ENCODE data around the gene NCOR1.
A peak's percentile ranks its signal among the peaks of the same experiment; 100 is the strongest.
"Not testable (repeated sequence)": the region's sequence is repeated elsewhere in the genome, so short reads cannot be mapped to it uniquely, and the experiment has no call there.

The NCOR1 gene

GRCh38 chr17:16083223-16083622 lies 132.1 kb downstream of the NCOR1 start:
- DNase-seq = no peak

DNA sequence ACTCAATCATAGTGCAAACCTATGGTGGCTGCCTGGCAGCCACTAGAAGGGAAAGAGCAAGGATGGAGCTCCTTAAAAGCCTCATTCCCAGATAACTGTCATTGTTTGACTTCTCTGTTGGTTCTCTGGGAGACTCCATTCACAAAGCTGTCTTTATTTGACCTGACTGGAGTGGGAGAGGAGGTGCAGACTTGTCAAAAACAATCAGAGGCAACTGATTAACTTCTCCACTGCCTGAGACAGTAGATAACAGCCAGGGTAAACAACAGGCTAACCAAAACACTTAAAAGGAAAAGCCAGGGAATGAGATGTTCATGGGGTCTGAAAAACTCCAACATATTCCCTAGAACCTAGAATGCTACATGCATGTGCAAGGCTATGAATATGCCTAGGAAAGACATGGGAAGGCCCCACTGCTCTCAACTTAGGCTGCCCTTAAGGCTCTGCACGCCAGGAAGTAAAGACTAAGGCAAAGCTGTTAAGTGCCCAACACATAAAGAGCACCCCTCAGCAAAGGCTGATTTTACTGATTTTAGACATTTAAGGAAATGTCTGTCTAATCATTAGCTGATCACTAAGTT lies 133.7 kb downstream of the NCOR1 start:
- DNase-seq = no peak

GRCh38 chr17:16080366-16080765 lies 135.0 kb downstream of the NCOR1 start:
- no peak for DNase-seq

DNA sequence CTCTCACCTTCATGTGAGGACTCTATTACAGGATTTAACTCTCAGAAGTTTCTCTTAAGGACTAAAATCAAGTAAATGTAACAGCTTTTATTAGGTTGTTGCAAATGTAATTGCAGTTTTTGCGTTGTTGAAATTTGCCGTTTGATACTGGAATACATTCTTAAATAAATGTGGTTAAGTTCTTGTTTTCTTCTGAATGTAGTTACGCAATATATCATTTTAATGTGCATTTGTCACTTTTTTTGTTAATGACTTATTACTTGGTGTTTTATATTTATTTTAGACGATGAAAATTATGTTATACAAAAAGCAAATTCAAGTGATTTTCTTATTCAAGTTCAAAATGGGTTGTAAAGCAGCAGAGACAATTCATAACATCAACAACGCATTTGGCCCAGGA lies 139.4 kb downstream of the NCOR1 start:
- DNase-seq = no peak

DNA sequence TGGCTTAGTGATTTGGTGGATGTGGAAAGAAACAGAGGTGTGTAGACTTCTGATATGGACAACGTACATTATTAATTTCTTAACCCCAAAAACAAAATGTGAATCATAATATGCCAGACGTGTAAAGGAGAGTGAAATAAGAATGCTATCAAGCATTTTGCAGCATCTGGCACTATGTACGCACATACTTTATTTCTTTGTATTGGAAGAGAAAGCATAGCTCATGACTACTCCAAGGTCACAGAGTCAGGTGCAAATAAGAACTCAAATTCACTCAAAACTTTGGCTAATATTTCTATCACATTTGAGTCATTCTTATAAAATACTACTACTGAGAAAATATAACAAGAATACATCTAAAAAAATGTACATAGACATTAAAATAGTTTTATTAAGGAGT lies 140.9 kb downstream of the NCOR1 start:
- DNase-seq = no peak

- no peak for DNase-seq
These were observed 141.5 kb downstream of the NCOR1 start for GRCh38 chr17:16073845-16074244.

GRCh38 chr17:16072031-16072430 lies 143.3 kb downstream of the NCOR1 start:
- DNase-seq = no peak

- DNase-seq = no peak
These were observed 147.0 kb downstream of the NCOR1 start for GRCh38 chr17:16068323-16068722.

- no peak for DNase-seq
These were observed 149.2 kb downstream of the NCOR1 start for GRCh38 chr17:16066125-16066524.

GRCh38 chr17:16061631-16062030 lies 153.7 kb downstream of the NCOR1 start:
- DNase-seq = no peak

DNA sequence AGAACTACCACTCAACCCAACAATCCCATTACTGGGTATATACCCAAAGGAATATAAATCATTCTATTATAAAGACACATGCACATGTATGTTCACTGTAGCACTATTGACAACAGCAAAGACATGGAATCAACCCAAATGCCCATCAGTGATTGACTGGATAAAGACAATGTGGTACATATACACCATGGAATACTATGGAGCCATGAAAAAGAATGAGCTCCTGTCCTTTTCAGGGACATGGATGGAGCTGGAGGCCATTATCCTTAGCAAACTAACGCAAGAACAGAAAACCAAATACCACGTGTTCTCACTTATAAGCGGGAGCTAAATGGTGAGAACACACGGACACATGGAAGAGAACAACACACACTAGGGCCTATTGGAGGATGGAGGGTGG lies 160.2 kb downstream of the NCOR1 start:
- DNase-seq = not testable (repeated sequence)

GRCh38 chr17:16052486-16052885 lies 162.8 kb downstream of the NCOR1 start:
- DNase-seq = no peak

DNA sequence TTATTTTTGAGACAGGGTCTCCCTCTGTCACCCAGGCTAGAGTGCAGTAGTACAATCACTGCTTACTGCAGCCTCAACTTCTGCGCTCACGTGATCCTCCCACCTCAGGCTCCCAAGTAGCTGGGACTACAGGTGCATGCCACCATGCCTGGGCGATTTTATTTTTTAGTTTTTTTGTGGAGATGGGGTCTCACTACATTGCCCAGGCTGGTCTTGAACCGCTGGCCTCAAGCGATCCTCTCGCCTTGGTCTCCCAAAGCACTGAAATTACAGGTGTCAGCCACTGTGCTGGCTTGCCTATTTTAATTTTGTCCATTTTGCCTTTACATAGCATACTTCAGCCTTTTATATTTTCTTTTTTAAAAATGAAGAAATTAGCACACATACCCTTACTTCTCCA lies 164.5 kb downstream of the NCOR1 start:
- no peak for DNase-seq

- no peak for DNase-seq
These were observed 166.4 kb downstream of the NCOR1 start for GRCh38 chr17:16048811-16049449.

GRCh38 chr17:16046966-16047365 lies 168.4 kb downstream of the NCOR1 start:
- DNase-seq = no peak

- DNase-seq = no peak
These were observed 170.8 kb downstream of the NCOR1 start for GRCh38 chr17:16044487-16044886.

DNA sequence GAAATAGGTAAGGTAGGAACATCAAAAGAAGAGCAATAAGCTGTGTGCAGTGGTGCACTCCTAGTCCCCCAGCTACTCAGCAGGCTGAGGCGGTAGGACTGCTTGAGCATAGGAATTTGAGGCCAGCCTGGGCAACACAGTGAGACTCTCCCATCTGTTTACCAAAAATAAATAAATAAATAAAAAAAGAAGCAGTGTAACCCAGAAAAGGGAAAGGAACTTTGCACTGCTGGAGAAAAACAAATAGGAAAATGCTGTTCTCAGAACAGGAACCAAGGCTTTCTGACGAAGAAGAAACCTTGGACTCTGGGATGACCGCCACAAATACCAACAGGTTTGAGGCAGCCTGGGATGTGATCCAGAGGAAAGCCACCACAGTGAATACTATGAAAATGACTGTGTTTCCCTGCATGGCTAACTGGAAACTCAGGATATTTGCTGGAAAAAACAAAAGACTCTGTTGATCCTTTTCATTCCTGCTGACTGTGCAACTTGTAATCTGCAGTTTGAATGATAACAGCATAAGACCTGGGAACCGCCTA lies 174.6 kb downstream of the NCOR1 start:
- DNase-seq = no peak

GRCh38 chr17:16037636-16038035 lies 177.7 kb downstream of the NCOR1 start:
- no peak for DNase-seq

DNA sequence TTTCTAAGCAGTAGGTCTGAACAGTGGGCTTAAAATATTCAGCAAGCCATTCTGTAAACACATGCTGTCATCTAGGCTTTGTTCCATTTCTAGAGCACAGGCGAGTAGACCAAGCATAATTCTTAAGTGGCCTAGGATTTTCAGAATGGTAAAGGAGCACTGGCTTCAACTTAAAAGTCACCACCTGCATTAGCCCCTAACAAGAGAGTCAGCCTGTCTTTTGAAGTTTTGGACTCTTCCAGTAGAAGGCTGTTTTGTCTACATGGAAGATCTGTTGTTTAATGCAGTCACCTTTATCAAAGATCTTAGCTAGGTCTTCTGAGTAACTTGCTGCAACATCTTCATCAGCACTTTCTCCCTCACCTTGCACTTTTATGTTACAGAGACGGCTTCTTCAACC lies 179.1 kb downstream of the NCOR1 start:
- DNase-seq = no peak

DNA sequence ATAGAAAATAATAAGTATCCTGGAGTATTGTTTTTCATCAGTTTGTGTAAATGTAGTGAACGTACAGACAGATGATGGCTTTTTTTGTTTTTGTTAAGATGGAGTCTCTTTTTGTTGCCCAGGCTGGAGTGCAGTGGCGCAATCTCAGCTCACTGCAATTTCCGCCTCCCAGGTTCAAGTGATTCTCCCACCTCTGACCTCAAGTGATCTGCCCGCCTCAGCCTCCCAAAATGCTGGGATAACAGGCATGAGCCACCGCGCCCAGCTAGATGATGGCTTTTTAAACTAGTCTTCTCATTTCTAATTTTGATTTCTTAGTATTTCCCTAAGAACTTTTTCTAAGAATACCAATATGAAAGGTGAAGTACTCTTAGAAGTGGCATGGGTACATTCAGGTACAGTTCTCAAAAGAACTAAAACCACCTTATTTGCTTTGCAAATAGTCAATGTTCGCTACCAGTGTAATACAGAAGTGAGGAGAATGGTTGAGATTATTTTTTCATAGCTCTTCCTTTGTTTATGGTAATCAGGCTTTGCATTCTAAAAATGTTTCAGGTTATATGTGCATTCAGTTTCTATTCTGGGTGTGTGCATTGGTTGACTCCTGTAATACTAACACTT lies 181.5 kb downstream of the NCOR1 start:
- no peak for DNase-seq

DNA sequence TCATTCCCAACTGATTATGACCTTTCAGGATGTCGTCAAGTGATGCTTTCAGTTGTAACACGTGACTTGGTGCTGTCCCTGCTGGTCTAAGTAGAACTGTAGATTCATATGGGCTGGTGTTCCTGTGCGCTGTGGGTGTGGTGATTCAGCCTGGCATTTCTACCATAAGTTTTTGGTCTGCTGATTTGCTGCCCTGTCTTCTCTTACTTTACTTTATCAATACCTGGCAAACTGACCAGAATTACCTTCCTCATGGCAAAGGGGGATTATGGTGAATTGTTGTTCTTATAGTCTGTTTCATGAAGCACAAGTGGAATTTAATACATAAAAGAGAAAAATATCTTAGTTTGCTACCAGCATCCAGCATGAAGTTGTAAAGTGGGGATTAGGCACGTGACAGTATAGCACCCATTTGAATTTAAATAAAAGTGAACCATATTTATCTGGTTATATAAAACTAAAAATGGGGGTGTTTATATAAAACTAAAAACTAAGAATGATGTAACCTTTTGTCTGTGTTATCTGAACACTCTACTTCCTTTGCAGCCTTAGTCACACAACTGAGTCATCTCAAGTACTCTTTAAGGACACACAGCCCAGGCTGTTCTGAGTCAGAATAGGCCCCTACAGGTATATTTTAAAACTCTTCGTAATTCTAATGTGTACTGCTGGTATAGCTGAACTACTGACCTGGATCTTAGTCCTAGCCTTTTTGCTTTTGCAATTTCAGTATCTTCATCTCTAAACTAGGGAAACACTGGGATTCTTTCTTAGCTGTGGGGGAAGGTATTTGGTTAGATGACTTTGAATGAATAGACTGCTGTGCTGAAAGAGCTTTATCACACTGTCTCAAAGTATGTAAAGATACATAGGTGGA lies 187.4 kb downstream of the NCOR1 start:
- peak; percentile 33 for DNase-seq

DNA sequence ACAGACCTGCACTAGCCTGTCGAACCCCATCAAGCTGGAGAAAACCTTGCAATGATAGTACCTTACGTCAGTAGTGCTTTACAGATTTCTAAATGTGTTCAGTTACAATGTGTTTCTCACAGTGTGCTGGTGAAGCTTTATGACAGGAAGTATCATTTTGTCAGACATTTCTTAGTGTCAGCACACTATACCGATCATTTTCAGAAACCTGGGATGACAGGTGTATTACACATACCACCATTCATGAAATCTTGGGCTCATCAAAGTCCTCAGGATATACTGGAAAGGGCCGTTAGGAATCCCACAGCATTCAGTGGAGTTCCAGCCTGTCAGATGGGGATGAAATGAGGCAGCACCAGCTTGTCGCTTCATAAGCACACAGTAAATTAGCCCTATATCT lies 188.4 kb downstream of the NCOR1 start:
- DNase-seq = no peak

GRCh38 chr17:16025202-16025601 lies 190.1 kb downstream of the NCOR1 start:
- no peak for DNase-seq
